IMR-90 (cell line): Measurements from ENCODE around the gene PPP2R1B. TPM values are rescaled to one million over a fixed set of nuclear protein-coding genes. Genes with fewer than 3 reads are reported as not detected.

Source experiments
- ATAC-seq: fragments of 200-7000 bp; cut with Tn5 transposase; 2 replicates; pipeline ENCODE4 v1.9.1; 2020; ENCODE audit warnings: low read depth, mild to moderate bottlenecking, moderate library complexity
- BruUV-seq: library from RNA; stranded (reverse); fragments of 400-500 nt; replicated peaks from 2 replicates; lab custom pipeline; 2021; lab: Mats Ljungman, UMichigan
- CTCF ChIA-PET: fragments of 300-600 bp; formaldehyde crosslinking; extraction: SDS; loops from one replicate; lab custom pipeline; 2021; ENCODE audit warnings: antibody characterized with exemption; lab: Yijun Ruan, JAX
- POLR2A ChIA-PET: fragments of 300-600 bp; sonication (Branson Sonifier 250); formaldehyde crosslinking; loops from one replicate; lab custom pipeline; 2022; ENCODE audit warnings: antibody characterized with exemption; ENCODE audit not compliant: unreplicated experiment; lab: Charles Lee
- DNase-seq: peaks from one replicate; pipeline ENCODE4 v3.0.0; 2013
- H2AFZ ChIP-seq: replicated peaks from 2 replicates; pipeline ENCODE3; 2013; ENCODE audit warnings: low read length, mild to moderate bottlenecking; ENCODE audit not compliant: poor library complexity
- H2AK5ac ChIP-seq: 2 replicates; pipeline ENCODE4 v1.6.1; 2013; ENCODE audit warnings: low read depth, low read length, inconsistent platforms
- H2AK9ac ChIP-seq: replicated peaks from 2 replicates; pipeline ENCODE3; 2013; ENCODE audit warnings: mild to moderate bottlenecking, low read depth, low read length, moderate library complexity; ENCODE audit not compliant: poor library complexity
- H2BK120ac ChIP-seq: 2 replicates; pipeline ENCODE4 v1.6.1; 2013; ENCODE audit warnings: low read depth, low read length, inconsistent platforms
- H2BK15ac ChIP-seq: 3 replicates; pipeline ENCODE4 v1.6.1; 2013; ENCODE audit warnings: low read depth, low read length, inconsistent platforms
- H2BK20ac ChIP-seq: 2 replicates; pipeline ENCODE4 v1.6.1; 2013; ENCODE audit warnings: low read depth, mild to moderate bottlenecking, inconsistent platforms, low read length, moderate library complexity
- H2BK5ac ChIP-seq: 2 replicates; pipeline ENCODE4 v1.6.1; 2013; ENCODE audit warnings: mild to moderate bottlenecking, low read depth, low read length, inconsistent platforms; ENCODE audit not compliant: poor library complexity, severe bottlenecking
- H3K14ac ChIP-seq: replicated peaks from 2 replicates; pipeline ENCODE4 v1.6.1; 2013; ENCODE audit warnings: low read depth, low read length, inconsistent platforms
- H3K18ac ChIP-seq: 2 replicates; pipeline ENCODE4 v1.6.1; 2013; ENCODE audit warnings: low read depth, low read length, control low read depth
- H3K23ac ChIP-seq: 2 replicates; pipeline ENCODE4 v1.6.1; 2013; ENCODE audit warnings: low read depth, low read length, inconsistent platforms
- H3K27ac ChIP-seq: 2 replicates; pipeline ENCODE4 v1.5.1; 2013; ENCODE audit warnings: mild to moderate bottlenecking, control low read depth, low read length; ENCODE audit not compliant: insufficient read depth
- H3K27me3 ChIP-seq: 2 replicates; pipeline ENCODE4 v1.6.1; 2013; ENCODE audit warnings: low read length; ENCODE audit not compliant: control insufficient read depth, insufficient read depth
- H3K36me3 ChIP-seq: 2 replicates; pipeline ENCODE4 v1.6.1; 2013; ENCODE audit warnings: low read length, mixed read lengths; ENCODE audit not compliant: control insufficient read depth, insufficient read depth
- H3K4ac ChIP-seq: 2 replicates; pipeline ENCODE4 v1.6.1; 2013; ENCODE audit warnings: low read depth, low read length, inconsistent platforms
- H3K4me1 ChIP-seq: 2 replicates; pipeline ENCODE4 v1.6.1; 2013; ENCODE audit warnings: low read length, mixed read lengths; ENCODE audit not compliant: control insufficient read depth, insufficient read depth
- H3K4me2 ChIP-seq: 2 replicates; pipeline ENCODE4 v1.6.1; 2013; ENCODE audit warnings: low read depth, mild to moderate bottlenecking, control low read depth, low read length, moderate library complexity
- H3K4me3 ChIP-seq: 2 replicates; pipeline ENCODE4 v1.5.1; 2013; ENCODE audit warnings: low read depth, mild to moderate bottlenecking, control low read depth, low read length, moderate library complexity; ENCODE audit not compliant: insufficient read depth
- H3K56ac ChIP-seq: 2 replicates; pipeline ENCODE4 v1.6.1; 2013; ENCODE audit warnings: low read length, inconsistent platforms; ENCODE audit not compliant: insufficient read depth; ENCODE audit errors: extremely low read depth
- H3K79me1 ChIP-seq, 2 experiments: 2 replicates each; pipeline ENCODE4 v1.6.1; 2013; ENCODE audit warnings: low read length in 2 of 2, inconsistent platforms in 1 of 2, low read depth in 1 of 2
- H3K9ac ChIP-seq: 2 replicates; pipeline ENCODE4 v1.6.1; 2013; ENCODE audit warnings: low read depth, low read length, control low read depth
- H3K9me1 ChIP-seq: 2 replicates; pipeline ENCODE4 v1.6.1; 2013; ENCODE audit warnings: low read length, inconsistent platforms; ENCODE audit not compliant: insufficient read depth
- H3K9me3 ChIP-seq: 2 replicates; pipeline ENCODE4 v1.6.1; 2013; ENCODE audit warnings: low read length; ENCODE audit not compliant: control insufficient read depth, insufficient read depth
- H4K20me1 ChIP-seq: 2 replicates; pipeline ENCODE4 v1.6.1; 2013; ENCODE audit warnings: low read length, inconsistent platforms; ENCODE audit not compliant: insufficient read depth
- H4K5ac ChIP-seq: 2 replicates; pipeline ENCODE4 v1.6.1; 2013; ENCODE audit warnings: mild to moderate bottlenecking, low read depth, low read length, control low read depth
- H4K8ac ChIP-seq, 2 experiments: 2 replicates each; pipeline ENCODE4 v1.6.1; 2013; ENCODE audit warnings: low read depth in 2 of 2, low read length in 2 of 2, control low read depth in 1 of 2, inconsistent platforms in 1 of 2
- H4K91ac ChIP-seq: 2 replicates; pipeline ENCODE4 v1.6.1; 2013; ENCODE audit warnings: low read depth, low read length, inconsistent platforms; ENCODE audit not compliant: insufficient read depth
- BHLHE40 ChIP-seq: fragments of 150-350 bp; IDR thresholded peaks from 2 replicates; pipeline ENCODE4 v1.6.1; 2016; ENCODE audit warnings: mild to moderate bottlenecking, low read depth, low read length
- CEBPB ChIP-seq: IDR thresholded peaks from 2 replicates; pipeline ENCODE4 v1.6.1; 2012; ENCODE audit warnings: low read depth, low read length, improper control_type of control experiment
- CHD1 ChIP-seq: IDR thresholded peaks from 2 replicates; pipeline ENCODE4 v1.6.1; 2012; ENCODE audit warnings: low read depth, low read length, improper control_type of control experiment
- MAFK ChIP-seq: IDR thresholded peaks from 2 replicates; pipeline ENCODE4 v1.6.1; 2012; ENCODE audit warnings: low read depth, low read length, improper control_type of control experiment
- MXI1 ChIP-seq: IDR thresholded peaks from 2 replicates; pipeline ENCODE4 v1.6.1; 2012; ENCODE audit warnings: low read depth, mild to moderate bottlenecking, low read length, moderate library complexity, borderline replicate concordance
- NFE2L2 ChIP-seq: fragments of 150-350 bp; IDR thresholded peaks from 2 replicates; pipeline ENCODE4 v1.6.1; 2016; ENCODE audit warnings: low read depth, mild to moderate bottlenecking, low read length
- POLR2A ChIP-seq: IDR thresholded peaks from 2 replicates; pipeline ENCODE4 v1.6.1; 2012; ENCODE audit warnings: mild to moderate bottlenecking, low read depth, low read length
- WGBS, 2 experiments: methylation state at CpG; one replicate each; pipeline versions ENCODE4 v1.1.5 to v1.1.7; 2013; ENCODE audit warnings: missing lambda C conversion rate in 2 of 2; ENCODE audit not compliant: insufficient read length in 1 of 2; ENCODE audit errors: extremely low coverage in 2 of 2; 5-methylcytosine and 5-hydroxymethylcytosine counted together
- dilution Hi-C: fragments of 300-500 bp; cut with HindIII; formaldehyde crosslinking; loops from one replicate; pipeline ENCODE4 v1.14.3; 2018; ENCODE audit warnings: low sequenced_read_pairs; ENCODE audit not compliant: unreplicated experiment
- in situ Hi-C: fragments of 300-500 bp; cut with MboI; formaldehyde crosslinking; loops from 3 replicates; pipeline ENCODE4 v1.14.3; 2019; ENCODE audit warnings: low sequenced_read_pairs, inconsistent platforms, mixed read lengths
- intact Hi-C: fragments of 100-400 bp; cut with micrococcal nuclease; formaldehyde crosslinking; loops from 2 replicates; pipeline ENCODE4 v1.10.0; 2022
- polyA plus RNA-seq, 3 experiments: library from polyadenylated mRNA; depleted of rRNA; stranded (reverse); fragments of >200 nt; gene quantifications; 2 replicates each; pipeline ENCODE4 v1.2.3, GENCODE V29; 2012; ENCODE audit warnings: low replicate concordance in 1 of 3
- total RNA-seq: library from RNA; depleted of rRNA; stranded (reverse); fragments of >200 nt; gene quantifications from 2 replicates; pipeline ENCODE4 v1.2.3, GENCODE V29; 2012
- TF ChIP-seq, protein P1 (sequence below): conservative IDR thresholded peaks from 2 replicates; pipeline ENCODE4 v1.5.1; 2012; ENCODE audit warnings: mild to moderate bottlenecking, low read depth, low read length, improper control_type of control experiment
- TF ChIP-seq, protein P2 (sequence below): fragments of 150-350 bp; IDR thresholded peaks from 2 replicates; pipeline ENCODE4 v1.6.1; 2016; ENCODE audit warnings: low read depth, mild to moderate bottlenecking, low read length, moderate library complexity, borderline replicate concordance
- TF ChIP-seq, protein P3 (sequence below): fragments of 150-350 bp; IDR thresholded peaks from 2 replicates; pipeline ENCODE4 v1.6.1; 2017; ENCODE audit warnings: mild to moderate bottlenecking, antibody characterized with exemption, low read length, low read depth

The PPP2R1B gene
- total and polyA plus RNA-seq, 2 of the 4 experiments (the other 2 are of a cell fraction), result 23.0 to 62.9 TPM

DNA sequence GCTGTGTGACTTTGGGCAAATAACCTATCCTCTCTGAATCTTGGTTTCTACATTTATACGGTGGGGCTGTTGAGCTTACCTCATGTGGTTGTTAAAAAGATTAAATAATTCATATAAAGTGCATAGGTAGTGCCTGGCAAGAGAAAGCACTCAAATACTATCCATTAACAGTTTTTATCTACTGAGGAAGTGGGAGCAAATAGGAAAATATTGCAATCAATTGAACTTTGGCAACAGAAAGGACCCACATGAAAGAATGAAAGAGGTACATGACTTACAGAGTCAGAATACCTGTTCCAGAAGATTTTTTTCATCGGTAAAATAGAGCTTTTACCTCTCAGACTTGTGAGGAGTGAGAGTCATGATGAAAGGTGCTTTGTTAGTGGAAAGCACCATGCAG, 6.3 kb upstream of the PPP2R1B start:
- Histone ChIP-seq H2AK5ac (no peak overlapping the region), H3K4me3 (no peak overlapping the region), H4K8ac (no peak overlapping the region), H4K5ac (no peak overlapping the region), H3K4me2 (no peak overlapping the region), H3K9ac (no peak overlapping the region), H3K18ac (no peak overlapping the region), H3K79me1 (no peaks in the 10 kb centered on the region), H3K27ac (no peak overlapping the region), H3K14ac (no peak overlapping the region), H3K27me3 (no peaks in the 10 kb centered on the region), H2AK9ac (no peak overlapping the region), H3K9me1 (peaks cover 3% of the 10 kb centered on the region; the same call in 1 of the 2 replicates), H3K56ac (no peak overlapping the region), H2BK120ac (no peak overlapping the region), H2AFZ (no peak overlapping the region), H2BK20ac (no peak overlapping the region), H3K36me3 (no peaks in the 10 kb centered on the region), H3K9me3 (no peaks in the 10 kb centered on the region), H3K4ac (no peak overlapping the region), H3K4me1 (peaks cover 4% of the 10 kb centered on the region), H4K91ac (no peak overlapping the region), H4K20me1 (no peaks in the 10 kb centered on the region), H2BK15ac (no peak overlapping the region), H2BK5ac (no peak overlapping the region), H3K23ac (no peak overlapping the region)
- no TSS peak for BruUV-seq
- POLR2A ChIA-PET, result interaction anchor here (0.6 kb wide), 1 partner anchor 34 kb away, joined by 8 read pairs; no protein-coding TSS in a partner anchor
- ATAC-seq, result no peak
- 100% methylated on average over 1 of the region's 2 CpGs; no CpG with 5 or more reads in 1 of the 2 experiments for WGBS, 2 experiments
- DNase-seq, result no peak
- CTCF ChIA-PET, result interaction anchor here (0.7 kb wide), 1 partner anchor 181 kb away, joined by 3 read pairs; no protein-coding TSS in a partner anchor
- TF ChIP-seq NFE2L2, result no peak
- TF ChIP-seq CEBPB, result no peak
- TF ChIP-seq BHLHE40, result no peak
- TF ChIP-seq POLR2A, result no peak
- TF ChIP-seq MXI1, result no peak
- TF ChIP-seq CHD1, result no peak
- TF ChIP-seq MAFK, result no peak
- TF ChIP-seq, protein P1, sequence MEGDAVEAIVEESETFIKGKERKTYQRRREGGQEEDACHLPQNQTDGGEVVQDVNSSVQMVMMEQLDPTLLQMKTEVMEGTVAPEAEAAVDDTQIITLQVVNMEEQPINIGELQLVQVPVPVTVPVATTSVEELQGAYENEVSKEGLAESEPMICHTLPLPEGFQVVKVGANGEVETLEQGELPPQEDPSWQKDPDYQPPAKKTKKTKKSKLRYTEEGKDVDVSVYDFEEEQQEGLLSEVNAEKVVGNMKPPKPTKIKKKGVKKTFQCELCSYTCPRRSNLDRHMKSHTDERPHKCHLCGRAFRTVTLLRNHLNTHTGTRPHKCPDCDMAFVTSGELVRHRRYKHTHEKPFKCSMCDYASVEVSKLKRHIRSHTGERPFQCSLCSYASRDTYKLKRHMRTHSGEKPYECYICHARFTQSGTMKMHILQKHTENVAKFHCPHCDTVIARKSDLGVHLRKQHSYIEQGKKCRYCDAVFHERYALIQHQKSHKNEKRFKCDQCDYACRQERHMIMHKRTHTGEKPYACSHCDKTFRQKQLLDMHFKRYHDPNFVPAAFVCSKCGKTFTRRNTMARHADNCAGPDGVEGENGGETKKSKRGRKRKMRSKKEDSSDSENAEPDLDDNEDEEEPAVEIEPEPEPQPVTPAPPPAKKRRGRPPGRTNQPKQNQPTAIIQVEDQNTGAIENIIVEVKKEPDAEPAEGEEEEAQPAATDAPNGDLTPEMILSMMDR, result no peak
- TF ChIP-seq, protein P2, sequence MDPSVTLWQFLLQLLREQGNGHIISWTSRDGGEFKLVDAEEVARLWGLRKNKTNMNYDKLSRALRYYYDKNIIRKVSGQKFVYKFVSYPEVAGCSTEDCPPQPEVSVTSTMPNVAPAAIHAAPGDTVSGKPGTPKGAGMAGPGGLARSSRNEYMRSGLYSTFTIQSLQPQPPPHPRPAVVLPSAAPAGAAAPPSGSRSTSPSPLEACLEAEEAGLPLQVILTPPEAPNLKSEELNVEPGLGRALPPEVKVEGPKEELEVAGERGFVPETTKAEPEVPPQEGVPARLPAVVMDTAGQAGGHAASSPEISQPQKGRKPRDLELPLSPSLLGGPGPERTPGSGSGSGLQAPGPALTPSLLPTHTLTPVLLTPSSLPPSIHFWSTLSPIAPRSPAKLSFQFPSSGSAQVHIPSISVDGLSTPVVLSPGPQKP, result no peak
- TF ChIP-seq, protein P3, sequence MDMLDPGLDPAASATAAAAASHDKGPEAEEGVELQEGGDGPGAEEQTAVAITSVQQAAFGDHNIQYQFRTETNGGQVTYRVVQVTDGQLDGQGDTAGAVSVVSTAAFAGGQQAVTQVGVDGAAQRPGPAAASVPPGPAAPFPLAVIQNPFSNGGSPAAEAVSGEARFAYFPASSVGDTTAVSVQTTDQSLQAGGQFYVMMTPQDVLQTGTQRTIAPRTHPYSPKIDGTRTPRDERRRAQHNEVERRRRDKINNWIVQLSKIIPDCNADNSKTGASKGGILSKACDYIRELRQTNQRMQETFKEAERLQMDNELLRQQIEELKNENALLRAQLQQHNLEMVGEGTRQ, result no peak
- in situ Hi-C loops (loop anchor here (10.0 kb wide), 2 partner anchors 318 to 488 kb away; no protein-coding TSS in a partner anchor), dilution Hi-C loops (no loop called here), intact Hi-C loops (no loop called here)
